GM21528 (cell line): ENCODE results near the gene DBH.

Source experiments
- ATAC-seq: cut with Tn5 transposase; IDR thresholded peaks from one replicate; pipeline ENCODE4 v1.9.1; 2021; ENCODE audit warnings: mild to moderate bottlenecking, moderate library complexity; ENCODE audit not compliant: unreplicated experiment, low FRiP score

Gene DBH

GRCh38 chr9:133603135-133603927 is 32.8 kb upstream of the DBH start:
- ATAC-seq, result no peak

- ATAC-seq, result no peak
These were observed 31.9 kb upstream of the DBH start for GRCh38 chr9:133604214-133604613.

GRCh38 chr9:133604856-133605255 is 31.3 kb upstream of the DBH start:
- no peak for ATAC-seq

GRCh38 chr9:133605446-133605845 is 30.7 kb upstream of the DBH start:
- ATAC-seq, result no peak

- no peak for ATAC-seq
These were observed 30.1 kb upstream of the DBH start for GRCh38 chr9:133605856-133606707.

- no peak for ATAC-seq
These were observed 29.5 kb upstream of the DBH start for GRCh38 chr9:133606708-133607025.

- ATAC-seq, result no peak
These were observed 28.8 kb upstream of the DBH start for GRCh38 chr9:133607381-133607780.

- no peak for ATAC-seq
These were observed 28.2 kb upstream of the DBH start for GRCh38 chr9:133607976-133608375.

GRCh38 chr9:133608382-133608781 is 27.8 kb upstream of the DBH start:
- no peak for ATAC-seq

- ATAC-seq, result no peak
These were observed 27.3 kb upstream of the DBH start for GRCh38 chr9:133608889-133609288.

- no peak for ATAC-seq
These were observed 26.7 kb upstream of the DBH start, which contains the start of gene FAM163B for GRCh38 chr9:133609311-133610098. Gene FAM163B, minus strand, starts transcription at chr9:133609389. Its CDS starts 29,166 bp downstream, at chr9:133580223.

- no peak for ATAC-seq
These were observed 25.3 kb upstream of the DBH start for GRCh38 chr9:133610845-133611244.

- no peak for ATAC-seq
These were observed 24.1 kb upstream of the DBH start for GRCh38 chr9:133612051-133612450.

GRCh38 chr9:133612816-133613215 is 23.3 kb upstream of the DBH start:
- no peak for ATAC-seq

- no peak for ATAC-seq
These were observed 22.7 kb upstream of the DBH start for GRCh38 chr9:133613432-133613831.

- no peak for ATAC-seq
These were observed 22.1 kb upstream of the DBH start for GRCh38 chr9:133614056-133614455.

GRCh38 chr9:133614678-133615077 is 21.5 kb upstream of the DBH start:
- no peak for ATAC-seq

- ATAC-seq, result no peak
These were observed 21.0 kb upstream of the DBH start for GRCh38 chr9:133615186-133615585.

GRCh38 chr9:133615606-133616188 is 20.5 kb upstream of the DBH start:
- ATAC-seq, result no peak

- no peak for ATAC-seq
These were observed 19.3 kb upstream of the DBH start for GRCh38 chr9:133616643-133617405.
